Activated T-cell treated with anti-CD3 and anti-CD28 coated beads for 48 hours (primary cell): Measurements from ENCODE around the gene BCL11B.

ENCODE experiments used
- DNase-seq: peaks from one replicate; pipeline ENCODE4 v3.0.0-alpha.2; 2020; ENCODE audit warnings: low read depth

Gene BCL11B

DNA sequence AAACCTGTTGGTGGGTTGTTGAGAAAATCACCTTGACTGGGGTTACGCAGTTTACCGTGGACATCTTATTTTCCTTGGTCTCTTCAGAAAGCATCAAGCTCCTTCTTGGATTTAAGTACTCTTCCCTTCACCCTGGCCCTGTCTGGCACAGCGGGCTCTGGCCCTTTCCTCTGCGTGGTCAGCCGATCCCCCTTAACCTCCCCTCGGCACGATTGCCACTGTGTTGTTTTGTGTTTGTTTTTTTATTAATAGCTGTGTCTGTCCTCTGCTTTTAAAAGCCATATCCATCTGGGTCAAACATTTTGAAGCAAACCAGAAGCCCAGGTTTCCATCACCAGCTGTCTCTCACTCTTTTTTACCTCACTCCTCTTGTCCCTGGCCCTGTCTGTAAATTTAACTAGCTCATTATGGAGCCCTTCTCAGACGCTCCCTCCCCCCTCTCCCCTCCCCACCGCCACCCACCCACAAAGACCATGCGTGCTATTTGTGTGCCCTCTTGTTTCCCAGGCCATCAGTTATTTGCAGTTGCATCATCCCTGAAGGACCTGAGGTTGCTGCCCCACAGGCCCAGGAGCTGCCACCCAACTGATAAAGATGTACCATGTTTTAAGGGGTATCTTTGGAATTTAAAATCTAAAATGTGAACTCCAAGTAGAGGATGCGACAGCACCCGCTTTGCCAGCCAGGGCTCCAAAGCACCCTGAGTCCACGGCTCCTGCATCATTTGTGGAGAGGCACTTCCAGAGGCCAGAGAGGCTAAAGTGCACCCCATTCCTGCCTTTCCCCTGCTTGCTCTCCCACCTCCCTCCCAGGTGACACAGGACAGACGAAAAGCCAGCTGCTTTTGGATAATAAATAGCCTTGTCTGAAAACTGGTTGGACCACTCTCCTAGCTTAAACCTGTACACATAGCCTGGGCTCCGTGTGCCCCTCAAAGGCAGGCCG, 3.9 kb downstream of the BCL11B start:
- DNase-seq, result no peak

DNA sequence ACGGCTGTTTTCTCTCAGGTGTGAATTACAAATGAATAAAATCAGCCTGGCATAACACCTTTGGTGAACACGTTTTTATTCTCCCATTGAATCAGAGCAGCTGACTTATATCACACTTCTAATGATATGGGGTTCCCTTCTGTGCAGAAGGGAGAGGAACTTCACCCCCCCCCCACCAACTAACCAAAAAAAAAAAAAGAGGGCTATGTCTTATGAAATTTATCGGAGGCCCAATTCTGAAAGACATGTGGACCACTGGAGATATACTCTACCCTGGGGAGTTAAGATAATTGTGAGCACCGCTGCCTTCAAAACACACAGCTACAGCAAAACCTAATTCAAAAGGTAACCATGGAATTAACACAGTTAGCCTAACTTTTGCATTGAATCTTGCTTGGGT, 4.6 kb downstream of the BCL11B start:
- no peak for DNase-seq

DNA sequence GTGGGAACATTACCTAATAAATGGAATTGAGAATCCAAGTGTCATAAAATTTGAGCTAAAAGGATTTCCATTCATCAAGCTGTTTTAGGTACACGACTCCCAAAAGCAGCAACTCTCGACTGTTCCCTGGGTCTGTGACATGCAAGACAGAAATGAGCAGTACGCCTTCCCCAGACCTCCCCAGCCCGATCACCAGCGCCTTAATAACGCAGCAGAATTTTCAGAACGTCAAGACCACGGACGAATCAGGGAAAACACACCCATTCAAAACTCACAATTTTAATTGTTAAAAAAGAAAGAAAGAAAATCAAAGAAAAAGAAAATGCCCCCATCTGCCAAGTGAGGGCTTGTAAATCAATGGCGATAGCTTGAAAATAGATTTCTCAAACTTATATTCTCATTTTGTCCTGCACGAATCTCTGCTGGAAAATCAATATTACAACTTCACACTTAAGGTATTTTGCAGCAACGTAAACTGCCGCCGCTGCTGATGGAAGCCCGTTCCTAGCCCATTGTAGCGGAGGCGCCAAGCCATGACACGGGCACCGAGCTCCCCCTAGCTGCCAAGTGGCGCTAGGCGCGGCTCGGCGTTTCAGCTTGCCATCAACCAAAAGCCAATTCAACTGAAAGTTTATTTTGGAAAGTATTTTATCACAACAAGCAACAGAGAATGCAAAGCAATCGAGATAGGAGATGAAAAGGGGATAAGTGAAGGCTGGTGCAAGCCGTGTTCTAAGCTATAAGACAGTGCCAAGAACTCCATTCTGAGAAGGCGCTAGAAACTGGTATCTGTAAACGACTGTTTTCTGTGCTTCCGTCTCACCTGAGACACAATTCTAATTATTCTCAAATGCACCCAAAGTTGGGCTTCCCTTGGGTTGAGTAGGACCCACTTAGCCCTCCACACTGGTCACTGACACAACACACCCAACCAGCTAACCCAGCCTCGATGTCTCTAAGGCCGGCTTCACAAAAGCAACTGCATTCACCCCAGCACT, 5.5 kb downstream of the BCL11B start:
- DNase-seq, result peak; percentile 83

DNA sequence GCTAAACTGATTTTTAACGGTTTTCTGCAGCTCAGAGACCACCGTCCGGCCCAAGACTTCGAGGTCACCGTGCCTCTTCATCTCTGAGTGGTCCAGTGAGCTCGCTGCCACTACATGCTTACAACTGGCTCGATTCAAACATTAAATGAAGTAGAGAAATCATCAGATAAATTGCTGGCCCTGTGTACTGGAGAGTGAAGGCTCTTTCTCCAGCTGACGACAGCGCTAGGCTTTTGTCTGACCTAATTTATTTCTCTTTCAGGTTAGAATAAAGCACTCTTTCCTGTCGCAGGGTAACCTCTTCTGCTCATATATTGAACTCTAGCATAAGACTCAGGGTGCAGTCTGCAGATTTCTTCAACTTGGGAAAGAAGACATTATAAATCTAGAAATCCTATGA, 6.4 kb downstream of the BCL11B start:
- no peak for DNase-seq

DNA sequence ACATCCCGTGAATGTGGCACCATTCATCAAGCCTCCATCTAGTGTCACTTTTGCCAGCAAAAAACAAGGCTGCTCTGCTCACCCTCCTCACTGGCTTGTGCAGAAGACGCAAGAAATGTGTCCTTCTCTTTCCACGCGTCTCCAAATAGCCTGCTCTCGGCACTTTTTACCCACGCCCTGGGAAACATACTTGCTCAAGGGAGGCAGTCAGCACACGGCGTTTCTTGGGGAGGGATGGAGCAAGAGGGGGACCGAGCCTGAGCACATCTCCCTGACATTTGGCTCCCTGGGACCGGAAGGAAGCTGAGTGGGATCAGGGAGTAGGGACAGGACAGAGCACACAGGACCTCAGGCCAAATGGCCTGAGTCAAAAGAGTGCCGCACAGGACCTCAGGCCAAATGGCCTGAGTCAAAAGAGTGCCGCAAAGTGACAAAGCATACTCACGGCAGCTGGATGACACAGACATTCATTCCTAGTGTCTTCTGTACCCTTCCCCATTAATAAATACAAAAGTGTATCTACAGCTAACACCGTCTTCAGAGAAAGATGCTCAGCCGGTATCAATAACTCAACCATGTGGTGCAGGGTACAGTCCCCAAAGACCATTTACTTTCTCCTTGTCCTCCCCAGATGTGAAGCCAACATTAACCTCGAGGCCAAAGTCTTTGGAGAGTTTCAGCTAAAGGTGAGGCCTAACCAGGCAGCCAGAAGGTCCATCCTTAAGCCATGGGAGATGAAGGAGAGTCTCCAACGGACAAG, 7.1 kb downstream of the BCL11B start:
- DNase-seq, result no peak

DNA sequence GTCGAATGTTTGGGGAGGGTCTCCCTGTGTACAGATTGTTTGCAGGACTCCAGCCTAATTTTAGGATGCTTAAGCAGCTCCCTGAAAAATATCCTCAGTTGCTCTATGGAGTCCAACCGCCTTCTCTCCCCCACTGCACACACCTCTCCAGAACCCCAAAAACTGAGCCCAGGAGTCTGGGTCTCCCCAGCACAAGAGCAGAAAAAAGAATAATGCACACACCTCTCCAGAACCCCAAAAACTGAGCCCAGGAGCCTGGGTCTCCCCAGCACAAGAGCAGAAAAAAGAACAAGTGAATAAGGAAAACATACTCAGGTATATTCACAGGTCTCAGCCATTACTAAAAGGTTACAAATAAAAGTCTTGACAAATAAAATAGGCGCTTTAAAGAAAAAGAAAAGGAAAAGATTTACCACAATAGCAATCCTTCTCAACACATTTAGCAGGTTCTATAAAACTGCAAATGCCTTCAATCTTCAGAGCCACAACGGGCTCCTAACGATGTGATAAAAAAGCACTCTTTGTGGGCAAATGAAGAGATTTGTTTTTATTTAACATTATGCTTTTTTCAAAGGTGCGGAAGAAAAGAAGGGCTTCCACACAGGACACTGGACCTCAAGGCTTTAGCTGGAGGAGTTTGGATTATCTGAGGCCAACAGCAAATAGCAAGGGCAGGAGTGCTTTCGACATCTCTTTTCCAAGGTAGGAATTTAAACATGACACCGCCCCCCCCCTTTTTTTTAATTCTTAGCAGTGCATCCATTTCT, 8.2 kb downstream of the BCL11B start:
- no peak for DNase-seq

DNA sequence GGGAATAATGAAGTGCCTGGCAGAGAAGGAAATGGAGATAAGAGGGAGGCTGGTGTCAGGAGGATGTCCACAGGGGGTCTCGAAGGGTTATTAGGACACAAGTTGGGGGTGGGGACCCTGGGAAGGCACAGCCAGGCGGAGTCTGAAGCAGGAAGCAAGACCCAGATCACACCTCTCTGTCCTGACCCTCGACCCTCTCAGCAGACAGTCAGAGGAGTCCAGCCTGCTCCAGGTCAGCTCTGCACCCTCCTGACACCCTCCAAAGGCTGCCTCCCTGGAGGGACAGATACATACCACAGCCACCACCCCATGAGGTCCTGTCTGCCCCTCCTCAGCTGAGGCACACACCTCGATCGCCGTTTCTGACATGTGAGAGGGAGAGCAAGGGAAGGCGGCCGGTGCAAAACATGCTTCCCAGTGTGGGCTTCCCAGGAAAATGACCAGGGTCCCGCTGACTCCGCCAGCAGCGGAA, 9.0 kb downstream of the BCL11B start:
- no peak for DNase-seq

DNA sequence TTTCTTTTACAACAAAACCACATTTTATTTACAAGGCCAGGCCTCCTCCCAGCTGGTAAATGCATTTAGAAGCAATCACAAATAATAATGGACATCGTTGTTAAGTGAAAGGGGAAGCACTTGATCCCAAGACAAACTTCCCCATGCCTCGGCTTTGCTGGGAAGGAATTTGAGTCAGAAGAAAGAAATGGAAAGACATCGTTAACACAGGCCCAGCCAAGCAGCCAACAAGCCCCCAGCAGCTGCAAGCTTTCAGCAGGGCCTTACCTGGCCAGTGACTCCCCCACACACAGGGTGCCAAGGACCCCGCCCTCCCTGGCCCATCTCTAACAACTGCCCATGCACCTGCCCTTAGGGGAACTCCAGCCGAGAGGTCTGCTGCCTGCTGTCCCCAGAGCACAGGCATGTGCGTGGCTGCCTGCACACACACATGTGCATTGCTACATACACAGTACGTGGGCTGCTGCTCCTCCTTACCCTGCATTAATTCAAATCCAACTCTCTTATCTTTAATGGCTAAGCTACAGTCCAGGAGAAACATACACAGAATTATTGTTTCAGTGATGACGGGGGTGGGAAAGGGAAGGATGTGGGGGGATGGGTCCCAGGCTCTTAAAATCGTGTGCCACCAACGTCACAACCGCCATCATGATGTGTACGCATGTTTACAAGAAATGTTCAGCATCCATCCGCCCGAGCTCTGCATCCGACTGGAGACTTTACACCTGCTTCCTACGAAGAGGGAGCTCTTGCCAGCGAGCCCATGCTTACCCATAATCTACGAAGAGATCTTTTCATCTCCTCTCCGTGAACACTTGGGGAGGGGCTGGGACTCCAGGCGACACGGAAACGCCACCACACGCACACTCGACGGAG, 9.8 kb downstream of the BCL11B start:
- DNase-seq, result peak; percentile 58

DNA sequence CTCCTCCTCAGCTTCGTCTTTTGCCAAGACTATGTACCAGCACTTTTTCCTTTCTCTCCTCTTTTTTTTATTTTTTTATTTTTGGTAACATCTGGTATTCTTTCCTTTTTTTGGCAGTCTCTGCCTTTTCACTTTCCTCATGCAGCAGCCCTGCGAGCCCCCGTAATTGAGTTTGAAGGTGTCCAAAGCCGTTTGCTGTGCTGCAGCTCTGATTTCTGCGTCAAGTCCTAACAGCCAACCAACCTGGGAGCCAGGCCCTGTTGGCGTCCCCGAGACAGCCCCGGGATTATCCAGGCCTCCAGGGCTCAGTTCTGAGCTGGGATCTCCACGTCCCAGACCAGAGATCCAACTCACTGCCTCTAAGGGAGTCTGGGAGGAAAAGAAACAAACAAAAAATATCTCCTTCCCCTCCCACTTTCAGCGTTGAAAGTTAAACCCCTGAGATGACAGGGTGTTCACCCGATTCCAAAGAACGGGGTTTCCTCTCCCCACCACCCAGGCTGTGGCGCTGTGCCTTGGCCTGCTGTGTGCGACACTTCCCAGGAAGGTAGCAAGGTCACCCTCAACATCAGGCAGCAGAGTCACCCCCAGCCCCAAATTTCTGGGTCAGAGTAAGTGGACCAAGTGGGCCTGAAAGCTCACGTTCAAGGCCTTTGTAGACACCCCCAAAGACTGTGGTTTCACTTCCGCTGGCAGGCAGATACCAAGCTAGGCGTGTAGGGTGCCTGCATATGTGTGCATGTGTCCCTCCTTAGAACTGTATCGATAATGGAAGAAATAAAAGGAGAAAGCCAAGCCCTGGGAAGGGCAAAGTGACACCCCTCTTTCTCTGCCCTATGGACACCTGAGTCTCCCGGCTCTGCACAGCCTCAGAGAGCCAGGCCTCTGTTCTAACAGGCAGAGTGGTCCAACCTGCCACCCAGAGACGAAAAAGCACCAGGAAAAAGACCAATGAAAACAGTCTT, 11.1 kb downstream of the BCL11B start:
- no peak for DNase-seq

DNA sequence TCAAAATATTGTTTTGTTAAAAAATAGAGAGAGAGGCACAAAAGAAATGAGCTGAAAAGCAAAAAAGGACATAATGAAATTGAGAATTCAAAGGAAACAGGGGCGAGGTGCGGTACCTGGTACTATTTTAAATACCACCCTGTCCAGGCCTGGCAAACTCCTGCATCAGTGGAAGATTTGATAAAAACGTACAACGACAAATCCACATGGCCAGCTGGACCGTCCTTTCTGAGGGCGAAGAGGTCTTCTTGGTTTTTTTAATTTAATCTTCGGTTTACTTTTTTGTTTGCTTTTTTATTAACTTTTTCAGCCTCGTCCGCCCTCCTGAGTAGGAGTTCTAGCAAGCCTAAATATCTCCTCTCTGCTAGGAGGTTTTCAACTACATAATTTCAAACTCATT, 11.9 kb downstream of the BCL11B start:
- no peak for DNase-seq

DNA sequence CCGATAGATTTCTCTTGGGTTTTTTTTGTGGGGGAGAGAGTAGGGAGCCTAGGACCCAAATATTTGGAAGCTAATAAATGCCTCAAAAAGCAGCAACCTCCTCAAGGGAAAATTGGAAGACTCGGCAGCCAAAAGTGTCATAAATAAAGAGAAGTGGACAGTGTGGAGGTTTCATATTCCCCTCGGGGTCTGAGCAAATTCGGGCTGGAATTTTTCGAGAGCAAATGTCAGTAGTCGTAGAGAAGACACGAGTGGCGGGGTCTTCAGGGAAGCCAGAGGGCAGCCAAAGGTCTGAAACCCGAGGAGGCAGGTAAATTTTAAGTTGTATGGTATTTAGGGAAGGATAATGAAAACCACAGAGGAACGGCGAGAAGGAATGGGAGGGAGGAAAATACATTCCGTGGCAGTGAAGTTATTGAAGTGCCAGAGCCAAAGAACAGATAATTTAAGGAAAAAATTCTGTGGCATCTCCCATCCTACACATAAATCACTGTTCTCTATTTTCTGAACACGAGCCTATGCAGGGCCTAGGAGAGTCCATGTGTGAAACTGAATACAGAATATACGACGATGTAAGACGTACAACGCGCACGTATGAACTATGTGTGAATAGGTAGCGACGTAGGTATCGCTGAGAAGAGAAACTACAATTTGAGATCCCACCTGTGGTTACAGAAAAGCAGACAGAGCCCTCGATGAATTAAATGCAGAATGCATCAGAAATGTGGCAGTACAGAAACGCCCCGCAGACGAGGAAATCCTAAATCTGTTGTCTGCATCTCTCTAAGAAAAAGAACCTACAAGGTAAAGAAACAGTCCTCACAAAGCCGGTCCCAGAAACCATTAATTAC, 12.9 kb downstream of the BCL11B start:
- no peak for DNase-seq

DNA sequence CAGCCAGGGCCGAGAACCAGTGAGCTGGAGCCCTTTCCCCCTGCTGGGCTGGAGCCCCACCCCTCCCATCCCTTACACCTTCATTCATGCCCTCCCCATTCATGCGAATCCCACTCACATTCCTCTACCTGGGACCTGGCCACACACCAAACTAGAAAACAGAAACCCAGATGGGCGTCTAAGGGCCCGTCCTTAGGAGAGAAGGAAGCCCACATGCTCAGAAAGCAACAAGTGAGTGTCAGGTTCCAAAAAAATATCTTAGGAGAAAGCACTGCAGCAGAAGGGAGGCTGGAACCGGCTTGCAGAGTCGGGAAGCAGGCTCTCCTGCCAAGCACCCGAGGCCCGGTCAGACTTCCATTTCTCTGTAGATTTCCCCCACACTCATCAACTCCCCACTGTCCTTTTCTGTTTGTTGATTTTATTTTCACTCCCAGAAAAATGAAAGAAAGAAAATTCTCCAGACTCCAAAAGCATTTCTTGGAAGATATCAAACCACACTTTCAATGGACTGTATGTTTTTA, 13.6 kb downstream of the BCL11B start:
- no peak for DNase-seq

DNA sequence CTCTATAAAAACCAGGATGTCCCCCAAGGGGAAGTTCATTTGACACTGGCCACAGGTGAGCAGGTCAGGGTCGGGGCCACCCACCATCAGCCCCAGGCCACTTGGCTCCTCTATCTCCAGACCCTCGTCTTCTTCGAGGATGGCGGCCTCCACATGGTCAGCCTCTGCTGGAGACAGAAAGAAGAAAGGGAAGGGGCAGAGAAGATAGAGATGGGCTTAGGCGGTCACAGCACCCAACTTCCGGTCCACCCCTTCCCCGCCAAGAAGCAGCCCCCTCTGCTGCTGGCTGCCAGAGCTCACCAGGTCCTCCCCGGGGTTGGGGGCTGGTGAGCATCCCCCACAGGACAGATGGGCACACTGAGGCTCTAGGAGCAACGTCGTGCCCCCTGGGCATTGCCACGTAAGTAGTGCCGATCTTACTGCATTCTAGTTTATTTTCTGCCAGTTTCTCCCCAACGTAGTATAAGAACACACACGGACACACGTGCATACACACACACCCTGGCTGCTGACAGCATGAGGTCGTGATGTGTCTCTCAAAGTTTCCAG, 14.2 kb downstream of the BCL11B start:
- DNase-seq, result no peak

DNA sequence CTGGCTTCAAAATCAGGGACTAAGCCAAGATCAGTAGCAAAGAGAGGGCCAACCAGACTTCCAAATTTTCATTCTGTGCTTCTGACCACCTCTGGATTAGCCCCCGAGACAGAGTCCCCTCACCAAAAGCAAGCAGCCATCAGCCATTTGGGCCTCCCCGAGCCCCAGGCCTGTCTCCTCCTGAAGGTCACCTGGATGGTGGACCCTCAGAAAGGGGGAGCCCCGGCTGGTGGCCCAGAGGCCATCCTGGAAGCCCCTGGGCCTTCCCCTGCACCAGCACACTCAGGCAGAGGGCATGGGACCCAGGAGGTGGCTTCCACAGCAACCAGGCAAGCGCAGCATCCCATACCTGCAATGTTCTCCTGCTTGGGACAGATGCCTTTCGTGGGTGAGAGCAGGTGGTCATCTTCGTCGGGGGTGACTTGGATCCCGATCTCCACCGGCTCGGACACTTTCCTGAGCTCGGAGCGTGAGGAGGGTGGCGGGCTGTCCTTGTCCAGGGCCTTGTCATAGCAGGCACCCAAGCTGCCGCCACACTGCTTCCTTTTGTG, 14.8 kb downstream of the BCL11B start:
- no peak for DNase-seq

DNA sequence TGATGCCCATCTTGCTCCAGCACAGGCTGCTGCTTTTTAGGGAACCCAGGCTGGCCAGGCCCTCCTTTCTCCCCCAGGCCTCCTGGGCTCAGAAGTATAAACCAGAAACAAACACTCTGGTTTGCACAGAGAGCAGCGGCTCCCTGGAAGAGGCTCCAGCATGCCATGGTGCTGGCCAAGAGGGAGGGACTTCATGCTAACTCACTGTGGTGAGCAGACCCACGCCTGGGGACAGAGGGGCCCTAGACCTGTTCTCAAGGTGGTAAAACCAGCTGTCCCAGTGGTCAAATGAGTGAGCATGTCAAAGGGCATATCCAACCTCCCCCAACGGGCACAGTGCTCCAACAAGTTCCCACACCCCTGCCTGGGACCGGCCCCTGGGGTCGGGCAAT, 15.5 kb downstream of the BCL11B start:
- DNase-seq, result no peak

DNA sequence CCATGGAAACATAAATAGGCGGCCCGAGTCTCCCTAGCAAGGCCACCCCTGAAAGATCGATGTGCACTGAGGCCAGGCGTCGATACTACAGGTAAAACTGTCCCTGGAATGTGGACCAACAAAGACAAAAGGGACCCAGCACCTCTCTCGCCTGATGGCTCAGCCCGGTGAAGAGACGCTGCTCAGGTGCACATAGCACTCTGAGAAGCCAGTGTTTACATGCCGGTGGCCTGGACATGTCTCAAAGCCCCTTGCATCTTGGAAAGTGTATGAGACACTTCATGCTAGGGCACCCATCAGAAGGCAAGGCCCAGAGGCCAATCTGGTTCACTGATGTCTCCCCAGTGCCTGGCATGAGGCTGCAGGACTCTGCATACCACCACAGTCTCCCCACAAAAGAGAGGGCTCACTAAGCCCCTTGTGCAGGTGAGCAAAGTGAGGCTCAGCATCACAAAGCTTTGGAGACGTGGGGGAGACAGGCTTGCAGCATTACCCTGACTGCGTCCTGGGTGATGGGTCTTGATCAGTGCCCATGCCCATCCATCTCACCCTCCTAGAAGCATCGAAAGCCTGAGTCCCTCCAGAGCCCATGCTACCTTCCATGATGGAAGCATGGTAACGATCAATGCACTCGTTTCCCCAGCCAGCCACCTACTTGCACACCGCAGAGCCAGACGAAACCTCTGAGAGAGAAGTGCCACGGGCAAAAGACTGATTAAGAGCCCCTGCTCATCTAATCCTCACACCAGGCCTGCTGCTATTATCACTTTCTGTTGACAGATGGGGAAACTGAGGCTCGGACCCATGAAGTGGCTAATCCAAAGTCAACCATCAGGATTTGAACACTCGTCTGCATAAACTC, 16.1 kb downstream of the BCL11B start:
- DNase-seq, result no peak
